Measurements from ENCODE around the gene HOTAIR. TPM values are rescaled to one million over a fixed set of nuclear protein-coding genes. Genes with fewer than 3 reads are reported as not detected.

The HOTAIR gene
- total and polyA plus RNA-seq, 7 donors: 0.23 to 0.53 (median 0.25) TPM; not detected in 4

- DNase-seq: peak in 1 of 2 donors; percentile 56
- peak overlapping the region; percentile 77 for H3K4me3 ChIP-seq
- no peak for ATAC-seq
- TF ChIP-seq CTCF (IDR thresholded peaks at IDR 0.05): no peak
- peaks cover 58% of the 10 kb centered on the region for H3K4me1 ChIP-seq
- 12 to 14% (median 13%) methylated on average over 23 of the region's 23 CpGs for WGBS, 3 donors
- peaks cover 0 to under 1% (median 0%) of the 10 kb centered on the region in 3 donors for H3K27me3 ChIP-seq (ENCODE audit: insufficient read depth in 3 of 3, low read length in 2 of 3)
- H3K36me3 ChIP-seq (ENCODE audit: insufficient read depth in 1 of 2, low read depth in 1 of 2): no peaks in the 10 kb centered on the region
- H3K9me3 ChIP-seq: no peaks in the 10 kb centered on the region
- intact Hi-C loops (cut with DNase I): loop anchor here (1.0 to 2.0 kb wide), 3 partner anchors 14 to 44 kb away; no protein-coding TSS in a partner anchor
- peak overlapping the region; percentile 99 for H3K27ac ChIP-seq
These were observed 46.0 kb upstream of the HOTAIR start for GRCh38 chr12:54020591-54021405.

GRCh38 chr12:54019924-54020590 lies 45.3 kb upstream of the HOTAIR start:
- Histone ChIP-seq H3K36me3 (ENCODE audit: insufficient read depth in 1 of 2, low read depth in 1 of 2) (no peaks in the 10 kb centered on the region), H3K4me1 (peaks cover 59% of the 10 kb centered on the region), H3K9me3 (no peaks in the 10 kb centered on the region), H3K27ac (peak overlapping the region; percentile 99), H3K4me3 (peak overlapping the region; percentile 77), H3K27me3 (ENCODE audit: insufficient read depth in 3 of 3, low read length in 2 of 3) (peaks cover 0 to 6% (median 1%) of the 10 kb centered on the region in 3 donors)
- no peak for TF ChIP-seq CTCF (IDR thresholded peaks at IDR 0.05)
- intact Hi-C loops (cut with DNase I): loop anchor here (1.0 to 2.0 kb wide), 3 partner anchors 13 to 44 kb away; no protein-coding TSS in a partner anchor
- ATAC-seq: peak; percentile 67 to 76 (median 70)
- DNase-seq: peak in 1 of 2 donors; percentile 74
- WGBS, 3 donors: 4 to 6% (median 4%) methylated on average over 10 of the region's 10 CpGs

GRCh38 chr12:54019091-54019811 lies 44.5 kb upstream of the HOTAIR start:
- no peak for TF ChIP-seq CTCF (IDR thresholded peaks at IDR 0.05)
- DNase-seq (peak in 1 of 2 donors; percentile 63), ATAC-seq (peak in 2 of 4 donors; percentile 10 to 15)
- peak overlapping the region; percentile 99 for H3K27ac ChIP-seq
- no peaks in the 10 kb centered on the region for H3K9me3 ChIP-seq
- no peaks in the 10 kb centered on the region for H3K36me3 ChIP-seq (ENCODE audit: insufficient read depth in 1 of 2, low read depth in 1 of 2)
- intact Hi-C loops (cut with DNase I): no loop called here
- H3K27me3 ChIP-seq (ENCODE audit: insufficient read depth in 3 of 3, low read length in 2 of 3): peaks cover 0 to 9% (median 1%) of the 10 kb centered on the region in 3 donors
- H3K4me1 ChIP-seq: peaks cover 59% of the 10 kb centered on the region
- 6 to 8% (median 7%) methylated on average over 34 to 43 of the region's 43 CpGs for WGBS, 3 donors
- H3K4me3 ChIP-seq: peak overlapping the region; percentile 77

GRCh38 chr12:54018468-54018984 lies 43.8 kb upstream of the HOTAIR start:
- H3K27ac ChIP-seq: peak overlapping the region; percentile 99
- 4 to 5% (median 5%) methylated on average over 29 of the region's 29 CpGs for WGBS, 3 donors
- H3K36me3 ChIP-seq (ENCODE audit: insufficient read depth in 1 of 2, low read depth in 1 of 2): no peaks in the 10 kb centered on the region
- peaks cover 0 to 9% (median 1%) of the 10 kb centered on the region in 3 donors for H3K27me3 ChIP-seq (ENCODE audit: insufficient read depth in 3 of 3, low read length in 2 of 3)
- H3K4me1 ChIP-seq: peaks cover 52% of the 10 kb centered on the region
- TF ChIP-seq CTCF (IDR thresholded peaks at IDR 0.05): no peak
- H3K4me3 ChIP-seq: peak overlapping the region; percentile 77
- peak; percentile 6 to 18 (median 10) for ATAC-seq
- no peaks in the 10 kb centered on the region for H3K9me3 ChIP-seq
- DNase-seq: peak; percentile 70 to 86
- intact Hi-C loops (cut with DNase I): no loop called here

Measured in psoas muscle (tissue), 8 donors.